Left colon (tissue), 2 donors: ENCODE data around the gene TSC2. TPM values are rescaled to one million over a fixed set of nuclear protein-coding genes. Genes with fewer than 3 reads are reported as not detected.

Experiments used
- ATAC-seq: fragments of 200-7000 bp; cut with Tn5 transposase; one replicate; pipeline ENCODE4 v1.9.1; 2020; ENCODE audit warnings: mild to moderate bottlenecking, moderate library complexity
- DNase-seq, 2 donors: peaks; one replicate each; pipeline ENCODE4 v3.0.0-alpha.2; 2020
- intact Hi-C, 2 donors: fragments of 100-400 bp; cut with DNase I in 1 of 2; cut with micrococcal nuclease in 1 of 2; formaldehyde crosslinking; loops; one replicate each; pipeline versions ENCODE4 v1.11.2 to v1.14.0; 2022; cut with DNase I, micrococcal nuclease
- total RNA-seq, 2 donors: library from RNA; stranded (reverse); fragmentation: NEBNext Ultra II Directional; extraction: Animal tissue kit (Norgen Biotek cat#: 25700); gene quantifications; one replicate each; pipeline ENCODE4 v1.2.1, GENCODE V29; 2021
- donor health status: DM: no; HTN: no; CAD: no.
- donor health status: DM: yes; HTN: yes; CAD: no.

Gene TSC2
- total RNA-seq, 2 donors from 2014 or later: 115 to 118 TPM

DNA sequence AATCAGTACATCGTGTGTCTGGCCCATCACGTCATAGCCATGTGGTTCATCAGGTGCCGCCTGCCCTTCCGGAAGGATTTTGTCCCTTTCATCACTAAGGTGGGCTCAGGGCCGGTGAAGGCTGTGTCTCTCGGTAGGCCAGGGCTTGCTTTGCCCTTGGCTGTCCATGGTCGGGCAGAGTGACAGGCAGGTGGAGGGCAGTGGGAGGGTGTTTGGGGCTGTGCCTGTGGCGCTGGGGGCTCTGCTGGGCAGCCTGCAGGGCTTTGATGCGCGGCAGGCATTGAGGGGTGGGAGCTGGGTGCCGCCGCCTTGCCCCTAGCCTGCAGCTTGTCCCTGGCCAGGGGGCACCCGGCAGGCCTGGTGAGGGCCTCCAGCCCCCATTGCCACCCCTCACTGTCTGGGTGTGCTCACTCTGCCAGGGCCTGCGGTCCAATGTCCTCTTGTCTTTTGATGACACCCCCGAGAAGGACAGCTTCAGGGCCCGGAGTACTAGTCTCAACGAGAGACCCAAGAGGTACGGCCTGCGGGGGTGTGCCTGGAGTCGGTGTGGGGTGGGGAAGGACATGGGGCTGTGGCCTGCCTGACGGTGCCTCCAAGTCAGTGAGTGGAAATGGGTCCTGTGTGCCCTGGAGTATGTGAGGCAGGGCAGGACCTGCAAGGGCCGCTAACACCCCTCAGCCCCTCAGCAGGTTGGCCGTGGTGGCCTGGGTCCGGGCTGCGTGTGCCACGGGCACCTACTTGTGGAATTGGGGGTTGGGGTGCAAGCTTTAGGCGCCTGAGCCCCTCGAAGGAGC, 28.5 kb downstream of the TSC2 start:
- intact Hi-C loops: no loop called here
- DNase-seq: no peak
- no peak for ATAC-seq

- DNase-seq (no peak), ATAC-seq (no peak)
- intact Hi-C loops: no loop called here
Observed at GRCh38 chr16:2077016-2077415, 29.2 kb downstream of the TSC2 start.

DNA sequence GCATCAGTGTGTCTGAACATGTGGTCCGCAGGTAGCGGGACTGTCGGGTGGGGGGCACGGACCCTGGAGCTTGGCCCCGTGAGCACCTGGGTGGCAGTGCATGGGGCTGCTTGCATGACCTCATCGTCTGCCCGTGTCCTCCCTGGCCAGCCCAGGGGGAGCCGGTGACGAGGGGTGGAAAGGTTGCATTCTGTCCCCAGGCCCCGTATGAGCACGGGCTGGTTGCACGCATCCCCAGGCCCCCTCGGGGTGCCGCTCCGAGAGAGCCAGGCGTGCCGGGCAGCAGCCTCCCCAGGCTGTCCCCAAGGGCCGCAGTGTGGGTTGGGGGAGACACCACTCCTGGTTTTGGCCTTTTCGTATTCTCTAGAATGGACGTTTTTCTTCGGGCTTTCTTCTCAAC, 29.9 kb downstream of the TSC2 start:
- intact Hi-C loops: no loop called here
- no peak for DNase-seq
- ATAC-seq: no peak

GRCh38 chr16:2078096-2078495, 30.3 kb downstream of the TSC2 start:
- intact Hi-C loops: no loop called here
- ATAC-seq (no peak), DNase-seq (no peak)

GRCh38 chr16:2078691-2079090, 30.9 kb downstream of the TSC2 start:
- ATAC-seq: no peak
- intact Hi-C loops: no loop called here
- no peak for DNase-seq

DNA sequence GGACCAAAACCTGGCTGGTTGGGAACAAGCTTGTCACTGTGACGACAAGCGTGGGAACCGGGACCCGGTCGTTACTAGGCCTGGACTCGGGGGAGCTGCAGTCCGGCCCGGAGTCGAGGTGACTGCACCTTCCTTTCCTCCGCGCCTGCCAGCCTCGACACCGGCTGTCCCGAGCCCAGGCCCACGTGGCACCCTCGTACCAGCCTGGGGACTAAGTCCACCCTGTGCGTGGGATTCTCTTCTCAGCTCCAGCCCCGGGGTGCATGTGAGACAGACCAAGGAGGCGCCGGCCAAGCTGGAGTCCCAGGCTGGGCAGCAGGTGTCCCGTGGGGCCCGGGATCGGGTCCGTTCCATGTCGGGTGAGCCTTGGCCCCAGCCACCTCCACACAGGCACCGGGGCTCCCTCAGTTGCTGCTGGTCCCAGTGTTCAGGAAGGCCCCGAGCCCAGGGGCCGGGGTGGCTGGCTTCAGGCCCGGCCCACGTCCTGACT, 31.6 kb downstream of the TSC2 start:
- no peak for ATAC-seq
- DNase-seq: no peak
- intact Hi-C loops: no loop called here

DNA sequence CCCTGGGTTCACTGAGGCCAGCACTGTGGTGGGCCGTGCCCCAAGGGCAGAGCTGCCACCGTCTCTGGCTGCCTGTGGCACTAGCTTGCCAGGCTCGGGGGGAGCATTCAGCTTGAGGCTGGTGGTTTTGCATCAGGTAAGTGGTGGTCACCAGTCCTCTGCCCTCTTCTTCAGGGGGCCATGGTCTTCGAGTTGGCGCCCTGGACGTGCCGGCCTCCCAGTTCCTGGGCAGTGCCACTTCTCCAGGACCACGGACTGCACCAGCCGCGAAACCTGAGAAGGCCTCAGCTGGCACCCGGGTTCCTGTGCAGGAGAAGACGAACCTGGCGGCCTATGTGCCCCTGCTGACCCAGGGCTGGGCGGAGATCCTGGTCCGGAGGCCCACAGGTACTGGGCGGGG, 32.2 kb downstream of the TSC2 start:
- intact Hi-C loops: no loop called here
- DNase-seq: no peak
- no peak for ATAC-seq

DNA sequence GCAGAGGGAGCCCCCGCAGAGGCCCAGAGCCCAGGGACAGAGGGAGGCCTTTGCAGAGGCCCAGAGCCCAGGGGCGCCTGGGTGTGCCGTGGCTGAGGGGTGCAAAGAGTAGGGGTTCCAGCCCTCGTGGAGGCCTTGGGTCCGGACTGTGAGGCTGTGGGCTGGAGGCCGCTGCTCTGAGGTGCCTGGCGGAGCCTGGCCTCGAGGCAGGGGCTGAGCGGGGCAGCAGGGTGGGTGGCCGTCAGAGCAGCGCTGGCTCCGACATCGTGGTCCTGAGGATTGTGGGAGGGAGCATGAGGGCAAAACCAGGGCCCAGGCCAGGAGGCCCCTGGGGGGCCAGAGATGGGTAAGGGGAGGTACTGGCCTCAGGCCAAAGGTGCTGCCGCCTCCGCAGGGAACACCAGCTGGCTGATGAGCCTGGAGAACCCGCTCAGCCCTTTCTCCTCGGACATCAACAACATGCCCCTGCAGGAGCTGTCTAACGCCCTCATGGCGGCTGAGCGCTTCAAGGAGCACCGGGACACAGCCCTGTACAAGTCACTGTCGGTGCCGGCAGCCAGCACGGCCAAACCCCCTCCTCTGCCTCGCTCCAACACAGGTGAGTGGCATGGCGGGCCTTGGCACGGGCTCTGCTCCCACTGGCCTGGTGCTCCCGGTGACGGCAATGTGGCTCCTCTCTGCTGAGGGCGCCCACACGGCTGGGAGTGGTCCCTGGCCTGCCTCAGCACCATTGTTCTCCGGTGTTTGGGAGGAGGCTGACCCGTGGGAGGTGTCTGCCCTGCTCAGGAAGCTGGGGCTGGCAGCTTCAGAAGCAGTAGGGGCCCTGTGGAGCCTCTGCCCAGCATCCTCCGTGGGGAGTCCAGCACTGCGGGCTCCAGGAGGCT, 33.7 kb downstream of the TSC2 start:
- ATAC-seq (peak; percentile 2), DNase-seq (no peak)
- intact Hi-C loops: no loop called here

DNA sequence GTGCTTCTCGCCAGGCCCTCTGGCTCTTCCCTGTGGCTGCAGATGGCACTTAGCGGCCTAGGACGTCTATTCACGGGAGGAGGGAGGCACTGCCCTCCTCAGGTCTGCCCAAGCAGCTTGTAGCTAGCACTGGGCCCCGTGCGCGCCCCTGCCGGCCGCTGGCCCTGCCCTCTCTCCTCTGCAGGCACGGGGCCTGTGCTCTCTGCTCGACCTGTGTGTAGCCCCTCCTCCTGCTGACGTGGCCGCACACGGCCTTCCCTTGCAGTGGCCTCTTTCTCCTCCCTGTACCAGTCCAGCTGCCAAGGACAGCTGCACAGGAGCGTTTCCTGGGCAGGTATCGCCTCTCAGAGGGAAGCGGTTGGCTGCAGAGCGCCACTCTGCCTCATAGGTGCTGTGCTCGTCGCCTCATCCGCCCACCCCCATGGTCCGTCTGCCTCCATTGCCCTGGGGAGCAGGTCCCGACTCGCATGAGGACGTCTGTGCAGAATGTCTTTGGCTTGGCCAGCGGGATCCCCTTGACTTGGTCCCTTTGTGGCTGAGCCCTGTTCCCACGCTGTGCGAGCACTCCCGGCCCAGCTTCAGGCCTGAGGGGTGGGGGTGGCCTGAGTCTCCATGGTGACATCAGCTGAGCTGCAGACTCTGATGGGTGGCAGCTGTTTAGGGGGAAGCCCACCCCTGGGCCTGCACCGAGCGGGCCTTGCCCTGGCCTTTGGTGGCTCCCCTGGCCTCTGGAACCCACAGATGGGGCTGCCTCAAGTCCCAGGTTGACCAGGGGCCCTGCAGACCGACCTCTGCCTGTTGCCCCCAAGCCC, 34.6 kb downstream of the TSC2 start:
- DNase-seq (peak; percentile 78 to 92), ATAC-seq (peak; percentile 81)
- intact Hi-C loops: no loop called here

- ATAC-seq: no peak
- intact Hi-C loops: no loop called here
- DNase-seq: no peak
Observed at GRCh38 chr16:2082983-2083364, 35.2 kb downstream of the TSC2 start.

DNA sequence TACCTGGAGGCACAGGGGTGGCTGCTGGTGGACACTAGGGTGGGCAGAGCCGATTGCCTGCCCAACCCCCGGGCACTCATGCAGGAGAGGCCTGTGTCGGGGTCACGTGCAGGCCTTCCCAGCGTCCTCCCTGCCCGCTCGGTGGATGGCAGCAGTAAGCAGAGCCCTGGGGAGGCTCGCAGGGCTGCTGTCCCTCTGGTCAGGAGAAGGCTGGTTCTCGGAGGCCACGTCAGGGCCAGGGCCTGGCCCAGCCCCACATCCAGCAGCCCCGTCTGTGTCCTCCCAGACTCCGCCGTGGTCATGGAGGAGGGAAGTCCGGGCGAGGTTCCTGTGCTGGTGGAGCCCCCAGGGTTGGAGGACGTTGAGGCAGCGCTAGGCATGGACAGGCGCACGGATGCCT, 35.6 kb downstream of the TSC2 start:
- intact Hi-C loops: no loop called here
- DNase-seq (no peak), ATAC-seq (no peak)

DNA sequence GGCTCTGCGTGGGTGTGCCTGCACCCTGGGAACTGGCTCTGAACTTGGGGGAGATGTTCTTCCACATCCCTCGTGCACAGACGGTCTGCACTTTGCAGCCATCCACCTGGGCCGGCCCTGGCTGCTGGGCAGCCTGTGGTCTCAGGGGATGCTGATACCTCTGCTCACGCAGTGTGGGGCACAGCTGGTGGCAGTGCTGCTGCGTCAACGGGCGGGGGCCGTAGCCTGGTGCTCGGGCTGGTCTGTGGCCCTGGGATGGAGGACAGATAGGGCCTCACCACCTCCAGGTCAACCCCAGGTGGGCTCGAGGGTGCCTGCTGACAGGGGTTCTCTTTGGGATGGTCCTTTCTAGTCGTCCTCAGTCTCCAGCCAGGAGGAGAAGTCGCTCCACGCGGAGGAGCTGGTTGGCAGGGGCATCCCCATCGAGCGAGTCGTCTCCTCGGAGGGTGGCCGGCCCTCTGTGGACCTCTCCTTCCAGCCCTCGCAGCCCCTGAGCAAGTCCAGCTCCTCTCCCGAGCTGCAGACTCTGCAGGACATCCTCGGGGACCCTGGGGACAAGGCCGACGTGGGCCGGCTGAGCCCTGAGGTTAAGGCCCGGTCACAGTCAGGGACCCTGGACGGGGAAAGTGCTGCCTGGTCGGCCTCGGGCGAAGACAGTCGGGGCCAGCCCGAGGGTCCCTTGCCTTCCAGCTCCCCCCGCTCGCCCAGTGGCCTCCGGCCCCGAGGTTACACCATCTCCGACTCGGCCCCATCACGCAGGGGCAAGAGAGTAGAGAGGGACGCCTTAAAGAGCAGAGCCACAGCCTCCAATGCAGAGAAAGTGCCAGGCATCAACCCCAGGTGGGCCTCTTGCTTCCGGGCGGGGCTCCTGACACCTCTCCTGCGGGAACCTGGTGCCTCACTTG, 36.3 kb downstream of the TSC2 start:
- intact Hi-C loops: no loop called here
- ATAC-seq (no peak), DNase-seq (no peak)

GRCh38 chr16:2084895-2085625, 37.3 kb downstream of the TSC2 start:
- ATAC-seq: no peak

DNA sequence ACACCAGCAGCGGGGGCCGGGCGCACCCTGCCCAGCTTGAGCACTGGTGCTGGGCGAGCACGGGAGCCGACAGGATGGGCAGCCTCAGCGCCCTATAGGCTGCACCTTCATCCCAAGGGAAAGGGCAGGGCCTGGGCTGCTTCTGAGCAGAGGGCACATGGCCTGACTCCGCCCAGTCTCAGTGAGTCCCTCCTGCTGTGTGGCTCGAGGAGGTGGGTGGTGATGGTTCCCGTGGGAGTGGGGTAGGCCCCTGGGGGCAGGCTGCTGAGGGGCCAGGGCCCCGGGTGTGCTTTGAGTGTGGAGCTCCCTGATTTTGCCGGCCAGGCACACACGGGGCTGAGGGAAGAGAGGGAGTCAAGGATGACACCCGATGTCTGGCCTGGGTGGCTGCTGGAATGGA, 37.9 kb downstream of the TSC2 start:
- intact Hi-C loops: no loop called here
- DNase-seq (no peak), ATAC-seq (no peak)

More at GRCh38 chr16:2084895-2085625, 37.3 kb downstream of the TSC2 start:
- intact Hi-C loops: no loop called here
- no peak for DNase-seq

GRCh38 chr16:2086106-2086742, 38.4 kb downstream of the TSC2 start:
- ATAC-seq (no peak), DNase-seq (no peak)
- intact Hi-C loops: no loop called here

GRCh38 chr16:2086812-2087747, 39.3 kb downstream of the TSC2 start:
- intact Hi-C loops: no loop called here
- no peak for DNase-seq
- no peak for ATAC-seq
